ENCODE data around the gene SRRM3.

The SRRM3 gene

DNA sequence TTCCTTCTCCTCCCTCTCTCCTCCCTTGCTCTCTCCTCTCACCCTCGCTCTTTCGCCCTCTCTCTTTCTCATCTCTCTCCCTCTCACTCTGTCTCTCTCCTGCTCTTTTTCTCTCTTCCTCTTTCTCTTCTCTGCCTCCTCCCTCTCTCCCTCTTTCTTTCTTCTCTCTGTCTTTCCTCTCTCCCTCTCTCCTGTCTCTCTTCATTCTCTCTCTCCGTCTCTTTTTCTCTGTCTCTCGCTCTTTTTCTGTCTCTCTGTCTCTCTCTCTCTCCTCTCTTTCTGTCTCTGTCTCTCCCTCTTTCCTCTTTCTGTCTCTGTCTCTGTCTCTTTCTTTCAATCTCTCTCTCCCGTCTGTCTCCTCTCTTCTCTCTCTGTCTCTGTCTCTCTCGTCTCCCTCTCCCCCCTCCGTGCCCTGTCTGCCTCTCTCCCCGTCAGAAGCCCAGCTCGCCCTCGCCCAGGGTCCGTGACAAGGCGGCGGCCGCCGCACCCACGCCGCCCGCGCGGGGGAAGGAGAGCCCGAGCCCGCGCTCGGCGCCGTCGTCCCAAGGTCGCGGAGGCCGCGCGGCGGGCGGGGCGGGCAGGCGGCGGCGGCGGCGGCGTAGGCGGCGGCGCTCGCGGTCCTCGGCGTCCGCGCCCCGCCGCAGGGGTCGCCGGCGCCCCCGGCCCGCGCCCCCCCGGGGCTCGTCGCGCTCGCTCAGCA lies 79.5 kb downstream of the SRRM3 start:
- Histone ChIP-seq H3K4me3 (ENCODE audit: low read length) (no peak overlapping the region), H3K27me3 (ENCODE audit: low read depth, low read length) (no peaks in the 10 kb centered on the region), H2AFZ (ENCODE audit: low read depth, low read length) (no peak overlapping the region)

DNA sequence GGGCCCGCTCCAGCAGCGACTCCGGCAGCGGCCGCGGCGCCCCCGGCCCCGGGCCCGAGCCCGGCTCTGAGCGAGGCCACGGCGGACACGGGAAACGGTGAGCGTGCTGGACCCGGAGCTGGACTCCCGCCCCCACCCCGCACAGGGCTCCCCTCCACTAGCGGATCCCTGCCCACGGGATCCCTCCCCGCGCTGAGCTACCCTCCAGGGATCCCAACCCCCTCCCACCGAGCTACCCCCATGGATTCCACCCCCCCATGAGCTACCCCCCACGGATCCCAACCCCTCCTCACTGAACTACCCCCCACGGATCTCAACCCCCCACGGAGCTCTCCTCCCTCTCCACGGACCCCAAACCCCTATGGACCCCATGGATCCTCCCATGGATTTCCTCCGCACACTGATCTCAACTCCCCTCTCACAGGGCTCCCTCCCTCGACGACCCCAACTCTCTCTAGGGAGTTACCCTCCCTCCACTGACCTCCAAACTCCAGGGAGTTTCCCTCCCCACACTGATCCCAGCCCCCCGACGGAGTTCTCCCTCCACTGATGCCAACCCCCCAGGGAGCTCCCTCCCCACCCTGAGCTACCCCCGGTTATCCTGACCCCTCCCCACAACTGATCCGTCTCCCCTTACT lies 80.1 kb downstream of the SRRM3 start:
- no peak overlapping the region for H3K27ac ChIP-seq (ENCODE audit: low read length)
- H2AFZ ChIP-seq (ENCODE audit: low read depth, low read length) = no peak overlapping the region
- H3K9ac ChIP-seq (ENCODE audit: low read length) = no peak overlapping the region
- no peak overlapping the region for H3K4me2 ChIP-seq (ENCODE audit: low read length)
- H3K36me3 ChIP-seq (replicated peaks; ENCODE audit: low read depth, low read length) = no peaks in the 10 kb centered on the region
- H3K27me3 ChIP-seq (ENCODE audit: low read depth, low read length) = no peaks in the 10 kb centered on the region
- no peaks in the 10 kb centered on the region for H3K9me3 ChIP-seq (ENCODE audit: insufficient read depth, low read length)
- no peak overlapping the region for H3K4me3 ChIP-seq (ENCODE audit: low read length)
- no peaks in the 10 kb centered on the region for H3K79me2 ChIP-seq (ENCODE audit: low read length)
- H4K20me1 ChIP-seq (ENCODE audit: insufficient read depth, low read length) = no peaks in the 10 kb centered on the region
- TF ChIP-seq CTCF (IDR thresholded peaks at IDR 0.05; ENCODE audit: low read depth, low read length) (no peak), EZH2phosphoT487 (IDR thresholded peaks at IDR 0.05; ENCODE audit: low read depth) (no peak)
- H3K4me1 ChIP-seq (ENCODE audit: low read length) = no peaks in the 10 kb centered on the region

More for the DNA sequence above, 79.5 kb downstream of the SRRM3 start:
- Histone ChIP-seq H3K4me1 (ENCODE audit: low read length) (no peaks in the 10 kb centered on the region), H3K27ac (ENCODE audit: low read length) (no peak overlapping the region), H3K36me3 (replicated peaks; ENCODE audit: low read depth, low read length) (no peaks in the 10 kb centered on the region), H3K79me2 (ENCODE audit: low read length) (no peaks in the 10 kb centered on the region), H3K9ac (ENCODE audit: low read length) (no peak overlapping the region), H3K9me3 (ENCODE audit: insufficient read depth, low read length) (no peaks in the 10 kb centered on the region), H4K20me1 (ENCODE audit: insufficient read depth, low read length) (no peaks in the 10 kb centered on the region), H3K4me2 (ENCODE audit: low read length) (no peak overlapping the region)
- no peak for TF ChIP-seq CTCF (IDR thresholded peaks at IDR 0.05; ENCODE audit: low read depth, low read length)
- no peak for TF ChIP-seq EZH2phosphoT487 (IDR thresholded peaks at IDR 0.05; ENCODE audit: low read depth)

DNA sequence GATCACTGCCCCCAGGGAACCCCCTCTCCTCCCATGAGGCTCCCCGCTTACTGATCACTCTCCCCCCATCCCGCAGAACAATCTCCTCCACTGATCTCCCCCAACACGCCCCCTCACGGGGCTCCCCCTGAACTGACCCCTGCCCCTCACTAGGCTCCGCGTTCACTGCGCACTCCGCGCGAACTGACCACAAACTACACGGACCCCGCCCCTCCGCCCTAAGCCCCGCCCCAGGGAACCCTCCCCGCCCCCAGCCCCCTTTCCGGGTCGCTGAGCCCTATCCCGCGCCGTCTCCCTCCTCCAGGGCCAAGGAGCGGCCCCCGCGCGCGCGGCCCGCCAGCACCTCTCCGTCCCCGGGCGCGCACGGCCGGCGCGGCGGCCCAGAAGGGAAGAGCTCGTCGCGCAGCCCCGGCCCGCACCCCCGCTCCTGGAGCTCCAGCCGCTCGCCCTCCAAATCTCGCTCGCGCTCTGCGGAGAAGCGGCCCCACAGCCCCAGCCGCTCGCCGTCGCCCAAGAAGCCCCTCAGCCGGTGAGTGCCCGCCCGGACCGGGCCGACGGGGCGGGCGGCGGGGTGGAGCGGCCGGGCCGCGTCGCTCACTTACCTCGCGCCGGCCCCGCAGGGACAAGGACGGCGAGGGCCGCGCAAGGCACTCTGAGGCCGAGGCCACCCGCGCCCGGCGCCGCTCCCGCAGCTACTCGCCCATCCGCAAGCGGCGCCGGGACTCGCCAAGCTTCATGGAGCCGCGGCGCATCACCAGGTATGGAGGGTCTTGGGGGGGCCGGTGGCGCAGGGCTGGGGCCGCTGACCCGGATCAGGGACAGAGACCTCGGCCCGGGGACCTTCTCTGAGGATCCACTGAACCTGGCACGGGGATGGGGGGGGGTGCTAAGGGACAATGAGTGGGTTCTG lies 80.9 kb downstream of the SRRM3 start:
- H3K4me3 ChIP-seq (ENCODE audit: low read length) = no peak overlapping the region
- no peak overlapping the region for H3K4me2 ChIP-seq (ENCODE audit: low read length)
- no peak for TF ChIP-seq CTCF (IDR thresholded peaks at IDR 0.05; ENCODE audit: low read depth, low read length)
- TF ChIP-seq EZH2phosphoT487 (IDR thresholded peaks at IDR 0.05; ENCODE audit: low read depth) = no peak
- H3K4me1 ChIP-seq (ENCODE audit: low read length) = no peaks in the 10 kb centered on the region
- no peak overlapping the region for H2AFZ ChIP-seq (ENCODE audit: low read depth, low read length)
- H3K27ac ChIP-seq (ENCODE audit: low read length) = no peak overlapping the region
- no peaks in the 10 kb centered on the region for H3K79me2 ChIP-seq (ENCODE audit: low read length)
- no peaks in the 10 kb centered on the region for H3K27me3 ChIP-seq (ENCODE audit: low read depth, low read length)
- no peaks in the 10 kb centered on the region for H3K9me3 ChIP-seq (ENCODE audit: insufficient read depth, low read length)
- H3K36me3 ChIP-seq (replicated peaks; ENCODE audit: low read depth, low read length) = no peaks in the 10 kb centered on the region
- no peaks in the 10 kb centered on the region for H4K20me1 ChIP-seq (ENCODE audit: insufficient read depth, low read length)
- no peak overlapping the region for H3K9ac ChIP-seq (ENCODE audit: low read length)
